AG04449 (cell line): ENCODE data around the gene GNG5.
"Not testable (repeated sequence)": the region's sequence is repeated elsewhere in the genome, so short reads cannot be mapped to it uniquely, and the experiment has no call there.

ENCODE experiments used
- CTCF ChIA-PET: fragments of 350-600 bp; formaldehyde crosslinking; extraction: SDS; loops from one replicate; lab custom pipeline; 2021; ENCODE audit warnings: antibody characterized with exemption; lab: Yijun Ruan, JAX
- POLR2A ChIA-PET: fragments of 400-600, 350-600 bp; formaldehyde crosslinking; extraction: SDS; loops from one replicate; lab custom pipeline; 2020; ENCODE audit warnings: antibody characterized with exemption, inconsistent platforms; lab: Yijun Ruan, JAX
- DNase-seq: peaks from one replicate; pipeline ENCODE4 v3.0.0-alpha.2; 2010; ENCODE audit warnings: low read depth, low spot score
- H3K4me3 ChIP-seq: 2 replicates; pipeline ENCODE4 v1.5.1; 2011; ENCODE audit warnings: low read depth, mild to moderate bottlenecking, control low read depth, low read length
- TF ChIP-seq, protein P1 (sequence below): IDR thresholded peaks from one replicate; pipeline ENCODE4 v1.5.1; 2011; ENCODE audit warnings: mild to moderate bottlenecking, moderate library complexity, low read length, control low read depth, inconsistent platforms; ENCODE audit not compliant: insufficient read depth; ENCODE audit errors: missing control alignments

GNG5 gene

DNA sequence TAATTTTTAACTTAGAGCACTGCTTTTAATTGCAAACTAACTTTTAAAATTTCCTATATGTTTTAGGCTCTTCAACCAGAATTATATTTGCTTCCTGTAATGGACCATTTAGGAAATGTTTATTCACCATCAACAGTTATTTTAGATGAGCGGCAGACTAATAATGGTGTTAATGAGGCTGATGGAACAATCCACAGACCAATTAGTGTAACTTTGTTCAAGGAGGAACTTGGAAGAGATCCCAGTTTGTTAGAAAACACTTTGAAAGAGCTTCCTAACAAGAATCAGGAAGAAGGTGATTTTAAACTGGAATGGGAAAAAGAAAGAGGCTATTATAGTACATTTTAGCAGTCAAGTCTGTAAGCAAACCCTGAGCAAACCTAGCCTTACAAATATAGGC, 19.4 kb upstream of the GNG5 start:
- ChIA-PET CTCF (interaction anchor here (0.8 to 1.4 kb wide), 3 partner anchors 13 to 234 kb away, joined by 3 read pairs; no protein-coding TSS in a partner anchor), POLR2A (no interaction called here)
- TF ChIP-seq, protein P1, sequence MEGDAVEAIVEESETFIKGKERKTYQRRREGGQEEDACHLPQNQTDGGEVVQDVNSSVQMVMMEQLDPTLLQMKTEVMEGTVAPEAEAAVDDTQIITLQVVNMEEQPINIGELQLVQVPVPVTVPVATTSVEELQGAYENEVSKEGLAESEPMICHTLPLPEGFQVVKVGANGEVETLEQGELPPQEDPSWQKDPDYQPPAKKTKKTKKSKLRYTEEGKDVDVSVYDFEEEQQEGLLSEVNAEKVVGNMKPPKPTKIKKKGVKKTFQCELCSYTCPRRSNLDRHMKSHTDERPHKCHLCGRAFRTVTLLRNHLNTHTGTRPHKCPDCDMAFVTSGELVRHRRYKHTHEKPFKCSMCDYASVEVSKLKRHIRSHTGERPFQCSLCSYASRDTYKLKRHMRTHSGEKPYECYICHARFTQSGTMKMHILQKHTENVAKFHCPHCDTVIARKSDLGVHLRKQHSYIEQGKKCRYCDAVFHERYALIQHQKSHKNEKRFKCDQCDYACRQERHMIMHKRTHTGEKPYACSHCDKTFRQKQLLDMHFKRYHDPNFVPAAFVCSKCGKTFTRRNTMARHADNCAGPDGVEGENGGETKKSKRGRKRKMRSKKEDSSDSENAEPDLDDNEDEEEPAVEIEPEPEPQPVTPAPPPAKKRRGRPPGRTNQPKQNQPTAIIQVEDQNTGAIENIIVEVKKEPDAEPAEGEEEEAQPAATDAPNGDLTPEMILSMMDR, result no peak
- no peak overlapping the region for H3K4me3 ChIP-seq
- no peak for DNase-seq

DNA sequence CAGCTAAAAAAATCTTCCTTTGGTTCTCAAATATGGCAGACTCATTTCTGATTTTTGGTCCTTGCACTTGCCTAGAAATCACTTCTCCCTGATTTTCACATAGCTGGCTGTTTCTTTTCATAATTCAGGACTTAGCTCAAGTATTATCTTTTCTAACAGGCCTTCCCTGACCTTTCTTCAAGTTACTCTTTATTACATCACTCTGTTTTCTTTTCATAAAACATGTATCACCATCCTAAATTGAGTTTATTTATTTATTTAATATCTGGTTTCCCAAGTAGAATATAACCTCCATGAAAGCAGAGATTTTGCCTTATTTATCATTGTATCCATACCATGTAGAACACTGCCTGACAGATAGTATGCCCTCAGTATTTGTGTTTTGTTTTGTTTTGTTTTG, 18.2 kb upstream of the GNG5 start:
- TF ChIP-seq, protein P1, result no peak
- ChIA-PET CTCF (no interaction called here), POLR2A (no interaction called here)
- H3K4me3 ChIP-seq, result no peak overlapping the region
- no peak for DNase-seq

DNA sequence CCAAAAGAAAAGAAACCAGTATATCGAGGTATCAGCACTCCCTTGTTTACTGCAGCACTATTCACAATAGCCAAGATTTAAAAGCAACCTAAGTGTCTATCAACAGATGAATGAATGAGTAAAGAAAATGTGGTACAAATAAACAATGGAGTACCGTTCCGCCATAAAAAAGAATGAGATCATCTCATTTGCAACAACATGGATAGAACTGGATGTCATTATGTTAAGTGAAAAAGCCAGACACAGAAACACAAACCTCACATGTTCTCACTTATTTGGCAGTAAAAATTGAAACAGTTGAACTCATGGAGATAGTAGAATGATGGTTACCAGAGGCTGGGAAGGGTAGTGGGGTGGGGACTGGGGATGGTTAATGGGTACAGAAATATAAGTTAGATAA, 4.3 kb upstream of the GNG5 start:
- CTCF ChIA-PET, result interaction anchor here (0.9 to 1.2 kb wide), 2 partner anchors 30 to 370 kb away, joined by 3 to 4 read pairs; no protein-coding TSS in a partner anchor
- TF ChIP-seq, protein P1, result no peak
- no peak overlapping the region for H3K4me3 ChIP-seq
- no peak for DNase-seq
- POLR2A ChIA-PET, result no interaction called here

- DNase-seq, result no peak
- ChIA-PET POLR2A (no interaction called here), CTCF (interaction anchor here (0.9 to 1.2 kb wide), 2 partner anchors 30 to 370 kb away, joined by 3 to 4 read pairs; no protein-coding TSS in a partner anchor)
- H3K4me3 ChIP-seq, result no peak overlapping the region
- TF ChIP-seq, protein P1, result no peak
Measured at GRCh38 chr1:84510165-84510564, 3.8 kb upstream of the GNG5 start.

- H3K4me3 ChIP-seq, result no peak overlapping the region
- TF ChIP-seq, protein P1, result no peak
- no peak for DNase-seq
- POLR2A ChIA-PET, result no interaction called here
- CTCF ChIA-PET, result interaction anchor here (0.6 kb wide), 1 partner anchor 1991 kb away, joined by 3 read pairs; no protein-coding TSS in a partner anchor
Measured at GRCh38 chr1:84509029-84509428, 2.6 kb upstream of the GNG5 start.

DNA sequence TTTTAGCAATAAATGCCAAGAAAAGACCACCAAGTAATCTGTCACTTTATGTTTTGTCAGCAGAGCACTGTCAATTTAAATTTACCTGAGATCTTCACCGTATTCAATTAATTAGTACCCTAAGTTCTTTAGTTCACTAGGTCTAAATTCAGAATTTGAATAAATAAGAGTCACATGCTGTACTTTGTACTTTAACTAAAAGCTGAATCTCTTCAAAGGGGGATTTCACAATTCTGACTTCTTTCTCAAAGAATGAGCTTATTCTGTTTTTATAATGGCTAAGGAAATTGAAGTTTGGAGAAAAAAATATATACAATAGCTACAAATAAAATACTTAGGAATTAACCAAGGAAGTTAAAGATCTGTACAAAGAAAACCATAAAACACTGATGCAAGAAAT, 2.1 kb upstream of the GNG5 start:
- TF ChIP-seq, protein P1, result no peak
- ChIA-PET CTCF (no interaction called here), POLR2A (no interaction called here)
- no peak for DNase-seq
- H3K4me3 ChIP-seq, result no peak overlapping the region

GRCh38 chr1:84507887-84508286, 1.5 kb upstream of the GNG5 start:
- CTCF ChIA-PET, H3K4me3 ChIP-seq, DNase-seq, POLR2A ChIA-PET: not testable (repeated sequence)
